Measurements from ENCODE around the gene TXNL4A.

The TXNL4A gene, protein sequence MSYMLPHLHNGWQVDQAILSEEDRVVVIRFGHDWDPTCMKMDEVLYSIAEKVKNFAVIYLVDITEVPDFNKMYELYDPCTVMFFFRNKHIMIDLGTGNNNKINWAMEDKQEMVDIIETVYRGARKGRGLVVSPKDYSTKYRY

DNA sequence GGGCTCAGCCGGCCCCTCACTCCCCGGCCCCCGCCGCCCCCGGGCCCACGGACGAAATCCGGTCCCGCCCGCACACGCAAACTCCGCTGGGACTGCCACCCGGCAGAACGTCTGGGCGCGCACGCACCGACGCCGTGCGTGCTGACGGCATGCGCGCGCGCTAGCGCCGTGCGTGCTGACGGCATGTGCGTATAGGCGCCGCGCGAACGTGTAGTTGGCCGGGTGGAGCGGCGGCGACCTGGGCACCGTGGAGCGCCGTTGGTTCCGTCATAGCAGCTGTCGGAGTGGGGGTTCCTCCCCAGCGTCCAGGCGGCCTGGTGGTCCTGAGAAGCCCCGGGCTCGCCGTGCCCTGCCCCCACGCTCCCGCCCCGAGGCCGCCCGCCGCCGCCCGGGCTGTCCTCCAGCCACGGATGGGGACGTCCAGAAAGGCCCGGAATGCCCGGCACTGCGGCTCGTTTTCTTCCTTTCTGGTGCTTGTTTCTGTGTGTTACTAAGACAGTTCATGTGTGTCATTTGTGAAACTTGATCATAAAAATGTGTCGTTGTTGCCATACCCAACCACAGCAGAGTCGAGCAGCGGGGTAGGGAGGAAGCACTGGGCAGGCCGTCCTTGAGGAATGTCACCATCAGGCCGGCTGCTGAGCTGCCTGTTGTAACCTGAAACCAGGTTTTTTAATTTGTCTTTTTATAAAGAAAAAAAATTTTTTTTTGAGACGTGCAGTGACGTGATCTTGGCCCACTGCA is at the start of gene TXNL4A:
Gene TXNL4A (minus strand): TSS at position 113 of the 744 bp plus-strand sequence. CDS start 171 bp downstream, outside the sequence.
- Histone ChIP-seq H3K4me2 (ENCODE audit: low read depth, low read length, poor library complexity, severe bottlenecking) (peak within 1 kb of the TSS; percentile 81), H3K9me2 (replicated peaks; ENCODE audit: insufficient read depth, low read length) (no peaks in the 10 kb centered on the region), H3F3A (ENCODE audit: insufficient read depth) (no peaks in the 10 kb centered on the region), H3K9ac (ENCODE audit: low read length) (peak within 1 kb of the TSS; percentile 93), H3K36me3 (ENCODE audit: low read length) (peaks cover 3% of the 10 kb centered on the region), H3K27ac (ENCODE audit: low read depth, low read length) (peak within 1 kb of the TSS; percentile 66), H4K20me1 (ENCODE audit: low read depth, low read length) (peaks cover 27% of the 10 kb centered on the region; the same call in 1 of the 2 replicates), H3K4me3 (ENCODE audit: insufficient read depth, low read length, poor library complexity, severe bottlenecking) (peak within 1 kb of the TSS; percentile 91), H3K27me3 (ENCODE audit: low read length) (no peaks in the 10 kb centered on the region), H3K9me3 (ENCODE audit: insufficient read depth, low read length) (no peaks in the 10 kb centered on the region), H3K79me2 (ENCODE audit: insufficient read depth, low read length) (peaks cover 46% of the 10 kb centered on the region), H2AFZ (ENCODE audit: low read depth, low read length, severe bottlenecking) (peak within 1 kb of the TSS; percentile 97)
- TF ChIP-seq EZH2phosphoT487 (conservative IDR thresholded peaks at IDR 0.05; ENCODE audit: low read length): no peak
- no peak for TF ChIP-seq CTCF (IDR thresholded peaks at IDR 0.05; ENCODE audit: insufficient read depth, low read length, poor library complexity, severe bottlenecking)

GRCh38 chr18:80037300-80037699 is 48.9 kb upstream of the TXNL4A start:
- Histone ChIP-seq H3K36me3 (ENCODE audit: low read length) (no peaks in the 10 kb centered on the region), H3K79me2 (ENCODE audit: insufficient read depth, low read length) (peaks cover 30% of the 10 kb centered on the region), H3K4me2 (ENCODE audit: low read depth, low read length, poor library complexity, severe bottlenecking) (no peak overlapping the region), H4K20me1 (ENCODE audit: low read depth, low read length) (no peaks in the 10 kb centered on the region), H3K9me3 (ENCODE audit: insufficient read depth, low read length) (no peaks in the 10 kb centered on the region), H3K9ac (ENCODE audit: low read length) (no peak overlapping the region), H3K4me3 (ENCODE audit: insufficient read depth, low read length, poor library complexity, severe bottlenecking) (no peak overlapping the region), H2AFZ (ENCODE audit: low read depth, low read length, severe bottlenecking) (no peak overlapping the region), H3K27me3 (ENCODE audit: low read length) (no peaks in the 10 kb centered on the region), H3F3A (ENCODE audit: insufficient read depth) (no peaks in the 10 kb centered on the region), H3K9me2 (replicated peaks; ENCODE audit: insufficient read depth, low read length) (no peaks in the 10 kb centered on the region), H3K27ac (ENCODE audit: low read depth, low read length) (no peak overlapping the region)
- TF ChIP-seq CTCF (IDR thresholded peaks at IDR 0.05; ENCODE audit: insufficient read depth, low read length, poor library complexity, severe bottlenecking) (no peak), EZH2phosphoT487 (conservative IDR thresholded peaks at IDR 0.05; ENCODE audit: low read length) (no peak)

GRCh38 chr18:80035997-80036396 is 47.6 kb upstream of the TXNL4A start:
- Histone ChIP-seq H3K27me3 (ENCODE audit: low read length) (no peaks in the 10 kb centered on the region), H3F3A (ENCODE audit: insufficient read depth) (peaks cover 5% of the 10 kb centered on the region; the same call in 1 of the 2 replicates), H2AFZ (ENCODE audit: low read depth, low read length, severe bottlenecking) (no peak overlapping the region), H3K27ac (ENCODE audit: low read depth, low read length) (no peak overlapping the region), H3K4me2 (ENCODE audit: low read depth, low read length, poor library complexity, severe bottlenecking) (peak overlapping the region; percentile 75), H3K9me2 (replicated peaks; ENCODE audit: insufficient read depth, low read length) (no peaks in the 10 kb centered on the region), H3K4me3 (ENCODE audit: insufficient read depth, low read length, poor library complexity, severe bottlenecking) (peak overlapping the region; percentile 98), H3K79me2 (ENCODE audit: insufficient read depth, low read length) (peaks cover 30% of the 10 kb centered on the region), H4K20me1 (ENCODE audit: low read depth, low read length) (no peaks in the 10 kb centered on the region), H3K9ac (ENCODE audit: low read length) (peak overlapping the region; percentile 84; the same call in 1 of the 2 replicates), H3K9me3 (ENCODE audit: insufficient read depth, low read length) (no peaks in the 10 kb centered on the region), H3K36me3 (ENCODE audit: low read length) (no peaks in the 10 kb centered on the region)
- TF ChIP-seq CTCF (IDR thresholded peaks at IDR 0.05; ENCODE audit: insufficient read depth, low read length, poor library complexity, severe bottlenecking) (no peak), EZH2phosphoT487 (conservative IDR thresholded peaks at IDR 0.05; ENCODE audit: low read length) (no peak)

All from SU-DHL-6 (cell line).